Stimulated activated CD4-positive, alpha-beta T cell treated with anti-CD3 and anti-CD28 coated beads, Interleukin-1b, Interleukin-23, amount 100 ng/mL, for 4 hours (primary cell): ENCODE results near the gene NANS.
A peak's percentile ranks its signal among the peaks of the same experiment; 100 is the strongest.
"Not testable (repeated sequence)": the region's sequence is repeated elsewhere in the genome, so short reads cannot be mapped to it uniquely, and the experiment has no call there.

Experiments used
- DNase-seq, 2 donors: peaks; one replicate each; pipeline ENCODE4 v3.0.0-alpha.2; 2020; ENCODE audit warnings: low read depth in 2 of 2

Gene NANS

GRCh38 chr9:98076514-98076890, 20.0 kb downstream of the NANS start:
- DNase-seq: not testable (repeated sequence)

- no peak for DNase-seq
Observed at GRCh38 chr9:98078895-98079294, 22.4 kb downstream of the NANS start.

- no peak for DNase-seq
Observed at GRCh38 chr9:98080326-98080725, 23.8 kb downstream of the NANS start.

GRCh38 chr9:98080780-98081179, 24.2 kb downstream of the NANS start:
- DNase-seq: no peak

GRCh38 chr9:98081477-98082219, 25.1 kb downstream of the NANS start:
- peak in 1 of 2 donors; percentile 32 for DNase-seq

GRCh38 chr9:98083061-98083501, 26.5 kb downstream of the NANS start:
- DNase-seq: no peak

GRCh38 chr9:98083566-98084183, 27.1 kb downstream of the NANS start:
- no peak for DNase-seq

- DNase-seq: no peak
Observed at GRCh38 chr9:98084396-98084795, 27.9 kb downstream of the NANS start.

GRCh38 chr9:98085058-98085457, 28.5 kb downstream of the NANS start:
- no peak for DNase-seq

GRCh38 chr9:98085944-98086343, 29.4 kb downstream of the NANS start:
- DNase-seq: no peak

GRCh38 chr9:98086461-98086860, 29.9 kb downstream of the NANS start:
- DNase-seq: no peak

- DNase-seq: peak in 1 of 2 donors; percentile 37
Observed at GRCh38 chr9:98087420-98088354, 31.2 kb downstream of the NANS start.

- not testable (repeated sequence) for DNase-seq
Observed at GRCh38 chr9:98090674-98091073, 34.1 kb downstream of the NANS start.

GRCh38 chr9:98091735-98092612, 35.4 kb downstream of the NANS start:
- no peak for DNase-seq

- DNase-seq: no peak
Observed at GRCh38 chr9:98092613-98092931, 36.0 kb downstream of the NANS start.

GRCh38 chr9:98094316-98094715, 37.8 kb downstream of the NANS start:
- no peak for DNase-seq

GRCh38 chr9:98094851-98095250, 38.3 kb downstream of the NANS start:
- DNase-seq: no peak

GRCh38 chr9:98095401-98095800, 38.9 kb downstream of the NANS start:
- no peak for DNase-seq

- DNase-seq: no peak
Observed at GRCh38 chr9:98096091-98096490, 39.6 kb downstream of the NANS start.

GRCh38 chr9:98097836-98098235, 41.3 kb downstream of the NANS start:
- no peak for DNase-seq

GRCh38 chr9:98099346-98099745, 42.8 kb downstream of the NANS start:
- DNase-seq: no peak

GRCh38 chr9:98099898-98100297, 43.4 kb downstream of the NANS start:
- DNase-seq: no peak
